ENCODE results near the gene CD2BP2. TPM values are rescaled to one million over a fixed set of nuclear protein-coding genes. Genes with fewer than 3 reads are reported as not detected.

Gene CD2BP2
- total and polyA plus RNA-seq, 2 of the 13 experiments (the other 11 are each of a cell fraction or from before 2014, with no cell fraction given), result 24.9 to 54.6 TPM

GRCh38 chr16:30381291-30382041 lies 26.4 kb upstream of the CD2BP2 start (continued):
- TF ChIP-seq HNF4G (IDR thresholded peaks at IDR 0.05; ENCODE audit: borderline replicate concordance, low read depth, low read length) (peak; percentile 71; the same call in 1 of the 2 replicates), HNF4G (CRISPR knock-in tag; IDR thresholded peaks at IDR 0.05; ENCODE audit: borderline replicate concordance, low read depth) (0 out of 2 replicates have a peak, but pooled peaks have one; percentile 39), RNF219 (CRISPR knock-in tag; IDR thresholded peaks at IDR 0.05) (no peak), POGK (CRISPR knock-in tag; conservative IDR thresholded peaks at IDR 0.05) (no peak), HES4 (CRISPR knock-in tag; IDR thresholded peaks at IDR 0.05; ENCODE audit: borderline replicate concordance) (no peak), NR2F1 (CRISPR knock-in tag; IDR thresholded peaks at IDR 0.05) (peak; percentile 52 to 77; a peak in 3 of 4 replicates), NR2F2 (IDR thresholded peaks at IDR 0.05; ENCODE audit: borderline replicate concordance, low read depth) (peak; percentile 88), RXRA (CRISPR knock-in tag; IDR thresholded peaks at IDR 0.05) (0 out of 2 replicates have a peak, but pooled peaks have one; percentile 19), POGZ (CRISPR knock-in tag; IDR thresholded peaks at IDR 0.05) (peak; percentile 64), ZNF318 (CRISPR knock-in tag; IDR thresholded peaks at IDR 0.05) (0 out of 2 replicates have a peak, but pooled peaks have one; percentile 22), FOSL2 (CRISPR knock-in tag; IDR thresholded peaks at IDR 0.05) (peak; percentile 69), ZNF20 (CRISPR knock-in tag; IDR thresholded peaks at IDR 0.05) (no peak), MLX (CRISPR knock-in tag; IDR thresholded peaks at IDR 0.05) (no peak)
